Activated naive CD4-positive, alpha-beta T cell treated with anti-CD3 and anti-CD28 coated beads, Interleukin-2, amount 50 U/mL, for 16 hours (primary cell): ENCODE results near the gene LINGO3.

Experiments used
- DNase-seq: peaks from one replicate; pipeline ENCODE4 v3.0.0-alpha.2; 2020

Gene LINGO3

DNA sequence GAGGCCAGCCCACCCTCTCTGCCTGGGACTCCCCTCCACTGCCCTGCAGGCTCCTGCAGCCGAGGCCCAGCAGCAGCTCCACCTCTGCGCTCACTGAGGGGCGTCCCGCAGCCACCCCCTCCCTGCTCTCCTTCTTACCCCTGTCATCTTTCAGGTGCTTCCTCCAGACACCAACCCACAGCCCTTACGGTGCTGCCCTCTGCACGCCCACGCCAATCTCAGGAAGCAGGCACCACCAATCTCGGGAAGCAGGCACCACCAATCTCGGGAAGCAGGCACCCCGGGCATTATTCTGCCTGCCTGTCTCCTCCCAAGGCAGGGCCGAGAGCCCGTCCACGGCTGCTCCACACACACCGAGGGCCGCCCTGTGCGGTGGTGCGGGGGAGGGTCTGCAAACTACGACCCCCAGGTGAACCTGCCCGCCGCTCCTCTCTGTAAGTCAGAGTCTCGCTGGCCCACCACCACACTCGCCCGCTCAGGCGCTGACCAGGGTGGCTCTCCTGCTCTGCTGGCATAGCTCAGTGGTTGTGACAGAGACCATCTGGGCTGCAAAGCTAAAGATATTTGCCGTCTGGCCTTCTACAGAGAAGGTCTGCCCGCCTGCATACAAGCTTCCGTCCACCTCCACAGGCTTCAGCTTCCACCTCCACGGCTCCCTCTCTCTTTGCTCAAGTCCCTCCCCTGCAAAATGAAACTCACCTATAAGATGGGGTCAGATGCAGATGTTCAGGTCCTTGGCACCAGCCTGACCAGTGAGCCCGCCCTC lies 17.5 kb upstream of the LINGO3 start:
- no peak for DNase-seq

DNA sequence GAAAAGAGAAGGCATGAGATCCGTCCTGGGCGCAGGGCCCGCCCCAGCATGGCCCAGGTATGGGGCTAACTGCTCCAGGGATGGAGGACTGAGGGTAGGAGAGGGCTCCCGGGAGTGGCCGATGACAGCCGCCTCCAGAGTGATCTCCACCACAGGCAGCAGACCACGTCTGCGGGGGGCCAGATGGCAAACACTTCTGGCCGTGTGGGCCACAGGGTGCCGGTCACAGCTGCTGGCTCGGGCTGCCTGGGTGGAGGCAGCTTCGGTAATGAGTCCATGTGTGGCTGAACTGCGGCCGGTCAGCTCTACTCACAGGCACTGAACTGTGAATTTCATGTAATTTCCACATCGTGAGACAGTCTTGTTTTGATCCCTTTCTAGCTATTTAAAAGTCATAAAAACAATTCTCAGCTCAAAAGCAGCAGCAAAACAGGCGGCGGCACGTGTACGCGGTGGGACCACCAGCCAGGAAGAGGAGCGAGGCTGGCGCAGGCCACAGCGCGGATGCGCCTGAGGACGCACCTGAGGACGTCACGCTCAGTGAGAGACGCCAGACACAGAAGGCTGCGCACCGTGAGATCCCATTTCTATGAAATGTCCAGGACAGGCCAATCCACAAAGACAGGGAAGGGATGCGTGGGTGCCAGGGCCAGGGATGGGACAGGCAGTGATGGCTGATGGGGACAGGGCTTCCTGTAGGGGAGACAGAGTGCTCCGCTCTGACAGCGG lies 16.4 kb upstream of the LINGO3 start:
- no peak for DNase-seq

DNA sequence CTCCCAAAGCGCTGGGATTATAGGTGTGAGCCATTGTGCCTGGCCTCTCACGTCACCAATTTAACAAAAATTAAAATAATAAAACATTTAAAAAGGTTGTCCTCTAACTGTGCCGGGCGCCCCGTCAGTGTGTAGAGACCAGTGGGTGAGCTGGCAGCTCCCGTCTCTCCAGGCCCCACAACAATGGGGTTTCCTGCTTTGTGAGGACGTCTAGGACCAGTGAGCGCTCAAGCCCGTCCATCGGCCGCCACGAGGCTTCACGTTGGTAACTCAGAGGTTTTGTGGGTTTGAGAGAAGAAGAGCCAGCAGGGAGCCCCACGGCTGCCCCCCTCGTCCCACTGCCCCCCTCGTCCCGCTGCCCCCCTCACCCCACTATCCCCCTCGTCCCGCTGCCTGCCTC lies 15.8 kb upstream of the LINGO3 start:
- DNase-seq, result no peak

DNA sequence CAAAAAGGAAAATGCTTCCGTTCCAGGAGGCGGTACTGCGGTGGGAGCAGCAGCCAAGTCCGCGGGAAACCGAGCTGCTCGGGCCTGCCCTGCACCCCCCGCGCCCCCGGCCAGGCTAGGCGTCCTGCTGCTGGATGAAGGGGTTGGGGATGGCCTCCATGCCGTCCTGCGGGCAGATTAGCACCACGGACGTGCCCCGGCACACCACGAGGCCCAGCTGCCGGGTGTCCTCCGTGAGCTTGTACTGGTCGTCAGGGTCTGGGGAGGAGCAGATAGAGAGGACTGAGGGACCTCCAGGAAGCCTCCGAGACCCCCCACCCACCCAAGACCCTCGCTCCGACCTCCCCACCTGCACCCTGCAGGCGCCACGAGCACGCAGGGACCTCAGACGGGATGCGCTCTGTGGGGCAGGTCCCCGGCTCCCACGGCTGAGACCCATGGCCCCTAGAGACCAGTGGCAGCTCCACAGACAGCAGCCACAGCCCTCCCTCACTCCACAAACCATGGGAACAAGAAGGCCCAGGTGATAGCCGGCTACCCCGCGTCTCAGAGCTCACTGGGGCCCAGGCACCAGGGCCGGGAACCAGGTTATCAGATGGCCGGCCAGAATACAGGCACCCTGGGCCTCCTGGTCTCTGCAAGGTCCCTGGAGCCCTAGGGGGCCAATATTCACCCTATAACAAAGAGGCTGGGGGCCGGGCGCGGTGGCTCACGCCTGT lies 13.8 kb upstream of the LINGO3 start:
- no peak for DNase-seq

DNA sequence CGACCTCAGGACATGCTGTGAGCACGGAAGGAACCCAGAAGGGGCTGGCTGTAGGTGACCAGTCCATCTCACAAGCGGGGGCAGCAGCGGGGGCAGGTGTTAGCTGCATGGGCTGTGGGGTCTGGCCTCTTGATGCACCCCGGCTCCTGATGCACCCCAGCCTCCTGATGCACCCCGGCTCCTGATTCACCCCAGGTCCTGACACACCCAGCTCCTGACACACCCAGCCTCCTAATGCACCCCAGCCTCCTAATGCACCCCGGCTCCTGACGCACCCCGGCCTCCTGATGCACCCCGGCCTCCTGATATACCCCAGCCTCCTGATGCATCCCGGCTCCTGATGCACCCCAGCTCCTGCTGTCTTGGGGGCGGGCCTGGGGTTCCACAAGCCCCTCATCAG lies 13.0 kb upstream of the LINGO3 start:
- DNase-seq, result no peak

DNA sequence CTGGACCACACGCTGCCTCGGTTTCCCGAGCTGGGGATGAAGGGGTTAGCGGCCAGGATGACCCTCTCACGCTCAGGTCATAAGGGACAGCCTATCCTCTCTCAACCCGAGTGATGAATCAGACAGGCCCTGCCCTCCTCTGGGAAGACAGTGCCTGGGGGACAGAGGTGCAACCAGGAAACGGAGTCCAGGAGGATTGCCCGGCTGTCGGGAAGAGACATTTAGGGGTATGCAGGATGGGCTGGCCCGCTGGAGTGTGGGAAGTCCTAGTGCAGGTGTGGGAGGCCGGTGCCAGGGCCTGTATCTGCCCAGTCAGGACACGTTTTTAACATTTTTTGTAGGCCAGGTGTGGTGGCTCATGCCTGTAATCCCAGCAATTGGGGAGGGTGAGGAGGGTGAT lies 12.1 kb upstream of the LINGO3 start:
- no peak for DNase-seq

DNA sequence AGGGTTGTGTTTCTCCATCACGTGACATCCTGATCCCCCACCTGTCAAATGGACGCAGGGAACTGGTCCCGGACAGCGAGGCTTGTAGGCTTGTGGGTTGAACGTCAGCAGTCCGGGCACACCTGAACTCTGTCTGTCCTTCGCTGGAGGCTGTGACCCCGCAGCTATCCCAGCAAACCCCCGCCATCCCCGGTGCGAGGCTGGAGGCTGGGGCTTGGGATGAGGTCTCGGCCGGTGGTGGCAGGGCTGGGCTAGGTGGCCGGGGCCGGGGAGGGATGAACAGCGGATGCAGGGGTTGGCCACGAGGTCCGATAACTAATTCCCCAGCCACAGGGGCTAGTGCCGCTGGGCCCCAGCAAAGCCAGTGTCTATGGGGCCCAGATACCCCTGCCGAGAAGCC lies 11.6 kb upstream of the LINGO3 start:
- no peak for DNase-seq

DNA sequence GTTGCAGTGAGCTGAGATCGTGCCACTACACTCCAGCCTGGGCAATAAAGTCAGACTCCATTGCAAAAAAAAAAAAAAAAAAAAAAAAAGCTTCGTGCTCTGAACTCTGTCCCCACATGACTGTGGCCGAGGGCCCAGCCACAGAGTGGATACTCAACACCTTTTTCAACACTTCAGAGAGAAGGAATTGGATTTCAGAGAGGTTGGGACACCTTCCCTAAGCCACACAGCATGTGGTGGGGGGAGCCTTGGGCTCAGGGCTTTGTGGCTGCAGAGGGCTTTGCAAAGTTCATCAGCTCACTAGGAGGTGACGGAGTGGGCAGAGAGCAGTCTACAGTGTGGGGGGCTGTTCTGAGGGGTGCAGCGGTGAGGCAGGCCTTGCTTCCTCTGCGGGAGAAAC lies 11.0 kb upstream of the LINGO3 start:
- DNase-seq, result no peak

DNA sequence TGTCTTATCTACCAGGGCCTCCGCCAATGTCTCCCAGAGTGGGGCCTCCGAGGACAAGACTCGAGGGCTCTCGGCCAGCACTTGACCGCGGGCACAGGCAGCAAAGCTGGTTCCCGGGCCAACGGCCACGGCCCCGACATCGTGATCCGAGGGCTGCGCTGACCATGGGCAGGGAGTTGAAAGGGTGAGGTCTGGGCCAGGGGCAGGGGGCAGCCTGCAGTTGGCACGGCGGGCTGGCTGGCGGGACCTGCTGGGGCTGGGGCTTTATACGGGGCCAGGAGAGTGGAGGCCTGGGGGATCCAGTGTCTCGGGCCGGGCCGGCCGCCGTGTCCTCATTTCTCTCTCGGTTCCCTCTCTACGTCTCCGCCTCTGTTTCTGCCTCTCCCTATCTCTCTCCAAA lies 9.8 kb upstream of the LINGO3 start:
- no peak for DNase-seq

DNA sequence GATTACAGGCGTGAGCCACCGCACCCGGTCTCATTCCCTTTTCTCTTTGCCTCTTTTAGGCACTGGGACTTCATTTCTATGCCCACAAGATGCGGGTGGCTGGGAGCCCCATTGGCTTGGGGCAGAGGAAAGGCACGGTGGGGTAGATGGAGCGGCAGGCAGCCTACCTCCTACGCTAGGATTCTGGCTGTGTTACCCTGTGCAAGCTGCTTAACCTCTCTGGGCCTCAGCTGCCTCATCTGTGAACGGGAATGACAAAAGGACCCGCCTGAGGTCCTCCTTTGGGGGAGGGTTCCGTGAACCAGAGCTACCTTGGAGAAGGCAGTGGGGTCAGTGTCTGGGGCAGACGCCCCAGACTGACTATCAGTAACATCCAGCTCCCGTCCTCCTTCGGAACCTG lies 9.3 kb upstream of the LINGO3 start:
- DNase-seq, result no peak

DNA sequence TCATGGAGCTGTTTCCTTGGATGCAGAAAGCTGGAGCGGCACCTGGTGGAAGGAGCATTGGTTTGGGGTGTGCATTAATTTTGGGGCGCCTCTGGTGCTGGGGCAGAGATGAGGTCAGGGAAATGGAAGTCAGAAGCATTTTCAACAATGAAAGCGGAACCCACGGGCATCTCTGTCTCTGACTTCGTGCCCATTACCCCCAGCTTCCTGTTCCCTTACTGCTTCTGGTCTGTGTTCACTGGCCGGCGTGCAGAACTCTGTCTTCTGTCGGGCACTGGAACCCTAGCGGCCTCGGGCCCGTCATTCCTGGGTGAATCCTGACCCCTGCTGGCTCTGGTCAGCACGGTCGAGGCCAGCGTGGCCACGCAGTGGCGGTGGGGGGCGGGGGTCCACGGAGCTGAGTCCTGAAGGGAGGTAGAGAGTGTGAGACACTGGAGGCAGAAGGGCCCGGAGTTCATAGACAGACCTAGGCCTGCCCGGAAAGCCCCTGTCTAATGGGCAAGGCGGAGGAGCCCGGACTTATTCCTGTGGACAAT lies 7.9 kb upstream of the LINGO3 start:
- no peak for DNase-seq

DNA sequence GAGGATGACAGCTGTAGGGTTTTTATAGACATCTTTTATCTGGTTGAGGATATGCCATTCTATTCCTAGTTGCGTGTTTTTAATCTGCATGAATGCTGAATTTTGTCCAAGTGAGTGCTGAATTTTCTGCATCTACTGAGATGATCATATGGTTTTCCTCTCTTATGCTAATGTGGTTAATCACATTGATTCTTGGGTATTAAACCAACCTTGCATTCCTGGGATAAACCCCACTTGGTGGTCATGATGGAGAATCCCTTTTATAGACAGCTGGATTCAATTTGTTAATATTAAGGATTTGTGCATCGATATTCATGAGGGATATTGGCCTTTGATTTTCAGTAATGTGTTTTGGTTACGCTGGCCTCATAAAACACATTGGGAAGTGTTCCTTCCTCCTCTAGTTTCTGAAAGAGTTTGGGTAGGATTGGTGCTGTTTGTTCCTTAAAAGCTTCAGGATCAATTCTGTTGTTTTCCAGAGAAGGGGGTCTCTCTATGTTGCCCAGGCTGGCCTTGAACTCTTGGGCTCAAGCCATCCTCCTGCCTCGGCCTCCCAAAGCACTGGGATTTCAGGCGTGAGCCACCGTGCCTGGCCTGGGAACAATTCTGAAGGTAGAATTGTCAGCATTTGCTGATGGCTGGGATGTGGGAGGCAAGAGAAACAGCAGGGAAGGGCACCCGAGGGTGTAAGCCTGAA lies 7.3 kb upstream of the LINGO3 start:
- no peak for DNase-seq

DNA sequence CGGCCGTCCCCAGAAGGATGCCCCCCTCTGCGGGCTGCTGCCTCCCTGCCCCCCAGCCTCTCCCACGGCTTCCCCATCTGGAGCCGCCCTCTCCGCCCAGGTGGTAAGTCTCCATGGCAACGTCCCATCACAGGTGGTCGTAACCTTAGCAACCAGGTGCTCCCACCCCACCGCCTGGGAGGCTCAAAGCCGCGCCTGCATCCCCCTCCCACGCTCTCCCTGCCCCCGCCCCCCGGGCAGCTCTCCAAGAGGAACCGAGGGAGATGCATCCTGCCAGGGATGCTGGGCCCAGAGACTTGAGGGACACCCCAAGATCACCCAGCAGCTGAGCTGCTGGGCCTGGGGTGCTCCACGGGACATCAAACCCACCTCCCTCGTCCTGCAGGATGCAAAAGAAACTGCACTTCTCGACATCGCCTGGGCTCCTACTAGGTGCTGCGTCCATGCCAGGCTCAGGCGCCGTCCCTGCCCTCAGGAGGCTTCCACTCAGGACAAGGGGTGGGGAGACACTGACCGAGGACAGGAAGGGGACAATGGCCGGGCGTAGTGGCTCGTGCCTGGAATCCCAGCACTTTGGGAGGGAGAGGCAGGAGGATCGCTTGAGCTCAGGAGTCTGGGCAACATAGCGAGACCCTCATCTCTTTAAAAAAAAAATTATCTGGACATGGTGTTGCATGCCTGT lies 5.0 kb upstream of the LINGO3 start:
- DNase-seq, result no peak

DNA sequence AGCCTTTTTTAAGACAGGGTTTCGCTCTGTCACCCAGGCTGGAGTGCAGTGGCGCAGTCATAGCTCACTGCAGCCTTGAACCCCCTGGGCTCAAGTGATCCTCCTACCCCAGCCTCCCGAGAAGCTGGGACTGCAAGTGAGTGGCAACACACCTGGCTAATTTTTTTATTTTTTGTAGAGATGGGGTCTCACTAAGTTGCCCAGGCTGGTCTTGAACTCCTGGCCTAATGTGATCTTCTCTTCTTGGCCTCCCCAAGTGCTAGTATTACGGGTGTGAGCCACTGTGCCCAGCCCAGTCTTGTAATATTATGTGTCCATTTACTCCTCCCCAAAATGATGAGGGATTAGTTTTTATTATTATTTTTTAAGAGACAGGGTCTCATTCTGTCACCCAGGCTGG lies 3.1 kb upstream of the LINGO3 start:
- DNase-seq, result no peak

DNA sequence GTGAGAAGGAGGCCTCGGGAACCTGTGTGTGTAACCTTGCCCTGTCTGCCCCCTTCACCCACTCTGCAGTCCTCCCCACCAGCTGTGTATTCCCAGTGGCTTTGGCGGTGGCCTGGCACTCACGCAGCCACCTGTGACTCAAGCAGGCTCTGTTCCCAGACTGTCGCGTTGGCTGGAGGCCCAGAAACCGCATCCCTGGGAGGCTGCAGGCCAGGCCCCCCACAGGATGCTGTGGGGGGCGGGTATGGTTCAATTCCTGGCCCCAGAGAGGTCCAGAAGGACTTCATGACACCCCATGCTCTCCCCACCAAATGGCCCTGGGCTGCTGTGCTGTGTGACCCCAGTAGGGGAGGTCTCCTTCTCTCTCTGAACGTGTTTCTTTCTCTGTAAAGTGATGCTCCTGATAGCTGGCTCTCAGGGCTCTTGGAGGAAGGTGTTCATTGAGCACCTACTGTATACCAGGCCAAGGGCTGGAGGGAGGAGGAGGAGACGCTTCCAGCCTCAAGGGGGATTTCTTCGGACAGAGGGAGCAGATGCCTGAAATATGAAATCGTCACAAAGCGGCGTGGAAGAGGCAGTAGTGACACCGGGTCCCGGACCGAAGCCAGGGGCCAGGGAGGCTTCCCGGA lies 1.9 kb upstream of the LINGO3 start:
- no peak for DNase-seq

DNA sequence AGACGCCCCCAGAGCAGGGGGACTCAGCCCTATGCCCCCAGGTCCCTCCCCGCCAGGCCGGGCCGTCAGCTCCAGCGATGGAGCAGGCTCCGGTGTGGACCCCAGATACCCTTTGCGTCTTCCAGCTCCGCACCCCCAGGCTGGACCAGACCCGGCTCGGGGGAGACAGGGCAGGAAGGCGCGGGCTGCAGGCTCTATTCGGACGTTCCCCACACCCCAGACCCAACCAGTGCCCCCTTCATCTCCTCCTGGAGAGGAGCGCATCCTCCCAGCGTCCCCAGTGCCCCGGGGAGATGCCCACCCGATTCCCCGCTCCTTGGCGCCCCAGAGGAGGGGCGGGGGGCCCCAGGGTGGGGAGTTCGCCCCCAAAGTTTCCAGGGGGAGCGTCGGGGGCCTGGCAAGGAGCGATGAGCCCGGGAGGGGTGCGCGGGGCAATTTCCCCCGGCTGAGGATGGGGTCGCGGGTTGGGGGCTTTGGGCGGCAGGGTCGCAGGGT lies 389 bp downstream of the LINGO3 start:
- DNase-seq, result no peak

DNA sequence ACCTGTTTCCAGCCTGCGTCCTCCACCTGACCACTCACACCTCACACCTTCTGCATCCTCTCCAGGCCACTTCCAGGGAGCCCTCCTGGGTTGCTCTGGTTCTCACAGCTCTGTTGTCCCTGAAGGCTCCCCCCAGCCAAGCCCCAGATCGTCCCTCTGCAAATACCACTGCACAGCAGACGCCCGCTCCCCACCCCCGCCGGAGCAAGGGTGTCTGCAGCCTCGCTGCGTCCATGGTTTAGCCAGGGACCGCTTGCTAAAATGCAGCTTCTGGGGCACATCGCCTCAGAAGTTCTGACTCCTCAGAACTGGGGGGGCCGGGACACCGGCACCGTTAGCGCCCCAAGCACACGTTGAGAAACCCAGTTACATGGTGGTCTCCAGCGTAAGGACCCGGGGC lies 983 bp downstream of the LINGO3 start:
- no peak for DNase-seq

DNA sequence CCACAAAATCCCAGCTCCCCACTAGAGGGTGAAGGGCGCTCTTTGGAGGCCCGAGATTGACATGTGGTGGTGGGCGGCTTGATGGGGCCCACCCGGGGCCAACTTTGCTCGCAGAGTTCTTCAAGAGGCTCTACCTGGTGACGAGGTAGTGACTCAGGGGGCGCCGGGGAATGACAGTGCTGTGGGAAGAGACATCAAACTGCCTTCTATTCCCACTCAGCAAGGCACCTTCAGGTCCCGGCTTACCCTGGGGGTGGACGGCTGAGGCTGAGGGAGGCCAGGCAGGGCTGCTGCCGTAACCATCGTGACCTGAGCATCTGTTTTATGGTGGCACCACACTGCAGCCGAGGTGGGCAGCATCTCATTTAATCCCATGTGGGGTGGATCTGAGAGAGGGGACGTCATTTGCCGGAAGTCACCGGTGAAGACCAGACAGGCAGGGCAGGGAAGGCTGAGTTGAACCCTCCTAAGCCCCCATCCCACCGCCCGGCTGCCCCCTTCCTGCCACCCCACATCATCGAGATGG lies 1.6 kb downstream of the LINGO3 start:
- no peak for DNase-seq

DNA sequence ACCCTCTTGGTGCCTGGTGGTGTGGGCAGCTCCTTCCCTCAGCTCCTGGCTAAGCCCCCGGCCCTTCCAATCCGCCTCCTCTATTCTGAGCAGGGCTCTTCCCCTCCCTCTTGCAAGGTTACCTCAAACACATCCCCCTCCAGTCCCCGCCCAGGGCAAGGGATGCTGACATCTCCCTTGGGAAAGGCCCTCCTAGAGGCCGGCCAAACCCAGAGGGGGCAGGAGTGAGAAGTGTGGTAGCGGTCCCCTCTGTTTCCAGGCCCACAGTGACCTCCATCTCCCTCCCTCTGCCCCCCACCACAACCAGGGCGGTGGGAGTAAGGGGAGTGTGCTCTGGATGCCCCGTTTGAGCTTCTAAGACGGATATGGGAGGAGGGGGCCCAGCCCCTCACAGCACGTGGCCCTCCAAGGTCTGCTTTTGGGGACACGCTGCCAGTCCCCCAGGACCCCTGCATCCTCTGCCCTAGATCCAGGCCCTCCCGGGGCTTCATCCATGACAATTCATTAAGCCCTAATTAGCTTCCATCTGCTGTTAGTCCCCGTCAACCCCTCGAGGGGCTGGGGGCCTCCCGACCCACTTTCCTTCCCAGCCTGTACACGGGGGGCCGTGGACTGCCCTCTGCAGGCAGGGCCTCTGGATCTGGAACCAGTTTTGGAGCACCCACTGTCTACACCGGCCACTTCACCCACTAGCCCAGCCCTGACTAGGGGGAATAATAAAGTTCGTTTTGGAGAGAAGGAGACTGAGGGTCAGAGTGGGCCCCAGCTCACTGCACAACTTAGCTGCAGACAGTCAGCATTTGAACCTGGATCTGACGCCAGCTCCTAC lies 2.3 kb downstream of the LINGO3 start:
- no peak for DNase-seq

DNA sequence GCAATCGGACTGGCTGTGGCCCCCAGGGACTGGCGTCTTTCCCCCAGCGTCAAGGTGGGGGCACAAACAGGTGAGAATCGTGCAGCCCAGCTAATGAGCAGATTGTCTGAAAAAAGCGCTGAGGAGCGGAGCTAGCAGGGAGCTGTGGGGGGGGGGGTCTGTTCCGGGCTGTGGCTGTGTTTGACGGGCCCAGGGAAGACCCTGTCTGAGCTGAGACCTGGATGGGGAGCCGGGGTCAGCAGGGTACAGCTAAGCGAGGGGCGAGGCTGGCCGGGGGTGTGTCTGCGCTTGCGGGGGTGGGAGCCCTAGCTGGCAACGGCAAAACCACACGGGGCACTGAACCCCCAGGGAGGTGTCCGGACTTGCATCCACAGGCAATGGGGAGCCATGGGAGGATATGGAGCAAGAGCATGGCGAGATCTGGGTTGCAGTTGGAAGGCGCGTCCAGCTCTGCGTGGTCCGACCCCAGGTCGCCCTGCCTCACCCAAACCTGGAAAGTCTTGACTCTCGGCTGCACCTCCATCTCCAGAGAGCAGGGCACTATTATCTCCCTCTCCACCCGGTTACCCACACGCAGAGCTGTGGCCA lies 4.6 kb downstream of the LINGO3 start:
- no peak for DNase-seq
